ENCODE measurements around the gene ULK4.

The ULK4 gene

DNA sequence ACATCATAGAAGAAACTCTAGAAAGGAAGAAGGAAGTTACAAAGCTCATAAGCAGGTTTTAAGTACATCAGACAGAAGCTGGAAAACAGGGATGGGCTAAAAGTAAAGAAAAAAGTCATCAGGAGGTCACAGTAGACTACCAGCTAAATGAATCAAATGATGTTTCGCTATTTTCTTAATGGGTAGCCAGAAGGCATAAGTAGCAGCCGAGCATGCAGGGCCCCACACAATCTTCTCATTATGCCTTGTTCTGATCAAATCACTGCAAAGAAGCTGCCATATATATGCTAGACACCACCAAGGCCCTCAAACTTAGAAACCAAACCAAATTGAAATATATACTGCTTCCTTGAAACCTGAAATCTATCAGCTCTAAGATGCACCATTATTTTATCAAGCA, 349.1 kb downstream of the ULK4 start:
- no peak for DNase-seq

DNA sequence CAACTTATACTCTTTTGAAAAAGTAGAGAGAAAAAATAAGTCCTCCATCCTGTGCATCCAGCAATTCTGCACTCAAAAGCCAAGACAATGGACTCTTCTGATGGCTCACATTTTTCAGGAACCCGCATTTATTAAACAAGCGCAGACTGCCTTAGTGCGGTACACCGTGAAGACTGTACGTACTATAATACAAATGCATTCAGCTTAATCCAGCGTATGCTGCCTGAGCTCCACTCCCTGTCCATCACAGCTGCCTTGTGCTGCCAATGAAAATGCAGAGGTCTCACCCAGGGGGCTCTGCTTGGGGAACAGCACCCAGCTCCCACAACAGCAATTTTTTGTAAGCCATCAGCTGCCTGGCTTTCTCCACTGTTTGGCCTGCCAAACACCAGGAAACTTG, 350.9 kb downstream of the ULK4 start:
- DNase-seq: no peak

DNA sequence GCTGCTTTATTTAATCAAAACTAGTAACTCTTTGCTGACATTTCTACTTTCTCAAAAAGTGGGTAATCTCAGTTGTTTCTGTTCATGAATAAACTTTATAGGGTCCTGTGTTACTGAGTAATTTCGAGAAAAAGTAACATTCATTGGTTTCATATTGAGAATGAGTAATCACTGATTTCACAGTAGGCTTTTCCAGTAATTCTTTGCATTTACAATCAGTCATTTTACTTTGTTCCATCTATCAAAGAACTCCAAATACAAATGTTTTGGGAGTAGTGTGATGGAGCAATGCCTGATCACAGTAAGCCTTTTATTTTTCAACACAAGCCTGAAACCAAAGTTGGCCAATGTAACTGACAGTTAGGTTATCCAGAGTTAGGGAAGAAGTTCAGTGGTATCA, 353.6 kb downstream of the ULK4 start:
- DNase-seq: no peak

GRCh38 chr3:41603807-41604206, 358.1 kb downstream of the ULK4 start:
- no peak for DNase-seq

GRCh38 chr3:41602121-41602520, 359.8 kb downstream of the ULK4 start:
- no peak for DNase-seq

DNA sequence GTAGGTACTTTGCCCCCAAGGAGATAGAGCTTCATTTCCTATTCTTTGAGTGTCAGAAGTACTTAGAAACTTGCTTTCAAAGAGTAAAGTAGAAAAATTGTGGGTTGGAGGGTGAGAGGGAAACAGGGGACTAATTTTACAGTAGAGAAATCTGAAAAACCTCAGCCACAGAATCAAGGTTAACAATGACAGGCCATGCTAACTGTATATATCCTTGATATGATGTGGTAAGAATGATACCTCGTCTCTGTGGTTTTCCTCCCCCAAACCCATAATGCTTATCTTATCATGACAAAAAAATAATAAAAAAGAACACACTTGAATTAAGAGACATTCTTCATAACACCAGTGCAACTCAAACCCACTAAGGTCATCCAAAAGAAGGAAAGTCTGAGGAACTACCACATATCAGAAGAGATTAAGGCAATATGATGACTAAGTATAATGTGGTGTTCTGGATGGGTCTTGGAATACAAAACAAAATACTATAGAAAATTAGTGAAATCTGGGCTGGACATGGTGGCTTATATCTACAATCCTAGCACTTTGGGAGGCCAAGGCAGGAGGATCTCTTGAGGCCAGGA, 360.4 kb downstream of the ULK4 start:
- no peak for DNase-seq

GRCh38 chr3:41600616-41601015, 361.3 kb downstream of the ULK4 start:
- no peak for DNase-seq

- DNase-seq: no peak
Observed at GRCh38 chr3:41599127-41599484, 362.8 kb downstream of the ULK4 start.

DNA sequence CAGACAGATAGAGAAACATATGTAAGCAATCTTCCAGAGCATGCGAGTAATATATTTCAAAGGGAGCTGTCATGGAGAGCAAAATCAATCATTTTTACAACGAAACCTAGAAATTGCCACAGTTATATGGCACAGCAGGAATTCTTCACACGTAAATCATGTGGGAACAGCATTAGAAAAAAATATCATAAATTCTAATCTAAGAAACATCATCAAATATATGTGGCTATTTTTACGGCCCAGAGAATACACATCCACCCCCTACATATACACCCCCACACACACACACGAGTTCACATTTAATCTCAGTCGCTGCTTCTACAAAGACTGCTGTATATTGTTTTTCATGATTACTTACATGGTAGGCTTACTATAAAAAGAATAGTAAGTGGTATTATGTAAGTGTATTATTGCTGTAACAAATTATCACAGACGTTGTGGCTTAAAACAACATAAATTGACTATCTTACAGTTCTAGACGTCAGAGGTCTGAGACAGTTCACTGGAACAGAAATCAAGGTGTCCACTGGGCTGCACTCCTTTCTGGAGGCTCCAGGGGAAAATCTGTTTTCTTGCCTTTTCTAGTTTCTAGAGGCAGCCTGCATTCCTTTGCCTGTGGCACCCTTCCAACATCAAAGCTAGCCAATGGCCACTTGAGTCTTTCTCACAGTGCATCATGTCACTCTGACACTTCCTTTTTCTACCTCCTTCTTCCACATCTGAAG, 363.3 kb downstream of the ULK4 start:
- DNase-seq: no peak

GRCh38 chr3:41593774-41594173, 368.1 kb downstream of the ULK4 start:
- no peak for DNase-seq

- no peak for DNase-seq
Observed at GRCh38 chr3:41592753-41593510, 369.0 kb downstream of the ULK4 start.

- no peak for DNase-seq
Observed at GRCh38 chr3:41583014-41583413, 378.9 kb downstream of the ULK4 start.

GRCh38 chr3:41581700-41582099, 380.2 kb downstream of the ULK4 start:
- DNase-seq: no peak

DNA sequence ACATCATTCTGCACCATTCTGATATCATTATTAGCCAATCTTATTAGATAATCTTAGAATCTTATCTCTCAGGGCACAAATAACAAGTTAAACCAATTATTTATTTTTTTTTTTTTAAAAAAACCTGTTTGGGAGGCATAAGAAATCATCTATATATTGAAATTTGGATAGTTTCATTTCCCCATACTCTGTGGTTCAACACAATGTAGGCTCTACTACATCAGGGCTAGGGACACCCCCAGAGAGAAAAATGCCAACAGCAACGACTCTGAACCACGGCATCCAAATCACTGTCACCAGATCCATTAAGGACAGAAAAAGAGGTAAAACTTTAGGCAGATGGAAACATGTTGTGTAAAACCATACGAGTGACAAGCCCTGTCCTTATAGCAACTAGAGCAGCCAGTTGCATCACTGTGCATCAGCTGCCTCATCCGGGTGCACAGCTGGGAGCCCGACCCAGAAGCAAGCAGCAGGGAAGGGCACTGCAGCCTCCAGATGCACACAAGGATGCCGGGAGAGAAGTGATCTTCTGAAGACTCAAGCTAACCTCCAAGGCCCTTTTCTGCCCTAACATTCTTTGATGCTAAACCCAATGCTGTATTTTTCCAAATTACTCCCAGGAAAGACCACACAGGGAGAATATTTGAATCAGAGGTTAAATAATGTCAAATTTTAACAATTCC, 381.5 kb downstream of the ULK4 start:
- DNase-seq: no peak

GRCh38 chr3:41579861-41580260, 382.0 kb downstream of the ULK4 start:
- DNase-seq: no peak

DNA sequence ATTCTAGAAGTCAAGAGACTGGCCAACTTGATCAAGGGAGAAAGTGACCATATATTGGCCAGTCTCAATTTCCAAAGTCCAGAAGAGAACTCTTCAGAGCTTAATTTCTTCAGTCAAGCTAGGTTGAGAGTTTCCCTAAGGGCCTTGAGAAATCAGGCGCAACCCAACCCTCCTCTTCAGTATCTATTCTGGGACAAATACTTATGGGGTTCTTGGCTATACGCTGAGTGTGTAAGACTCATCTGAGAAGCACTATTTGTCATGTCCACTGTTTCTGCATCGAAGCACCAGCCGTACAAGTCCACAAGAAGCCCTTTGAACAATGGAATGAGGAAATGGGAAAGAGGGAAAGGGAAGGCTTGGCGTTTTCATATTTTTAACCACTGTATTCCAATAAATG, 383.1 kb downstream of the ULK4 start:
- DNase-seq: no peak

DNA sequence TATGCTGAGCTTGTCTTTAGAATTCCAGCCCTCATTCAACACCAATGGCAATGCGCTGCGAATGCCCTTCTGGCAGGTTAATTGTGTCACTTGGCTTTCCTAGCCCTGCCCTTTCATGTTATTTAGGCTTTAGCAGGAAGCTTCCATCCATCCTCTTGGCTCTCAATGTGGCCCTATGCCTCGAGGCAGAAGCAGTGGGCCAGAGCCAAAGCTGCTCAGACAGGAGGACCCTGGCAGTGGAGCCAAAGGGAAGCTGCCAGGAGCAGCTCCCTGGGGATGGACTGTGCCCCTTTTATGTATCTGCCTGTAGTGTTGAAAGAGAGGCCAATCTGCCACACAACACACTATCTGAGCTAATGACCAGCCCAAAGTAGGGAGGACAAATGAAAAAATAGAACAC, 386.2 kb downstream of the ULK4 start:
- DNase-seq: no peak

GRCh38 chr3:41574900-41575299, 387.0 kb downstream of the ULK4 start:
- DNase-seq: no peak

DNA sequence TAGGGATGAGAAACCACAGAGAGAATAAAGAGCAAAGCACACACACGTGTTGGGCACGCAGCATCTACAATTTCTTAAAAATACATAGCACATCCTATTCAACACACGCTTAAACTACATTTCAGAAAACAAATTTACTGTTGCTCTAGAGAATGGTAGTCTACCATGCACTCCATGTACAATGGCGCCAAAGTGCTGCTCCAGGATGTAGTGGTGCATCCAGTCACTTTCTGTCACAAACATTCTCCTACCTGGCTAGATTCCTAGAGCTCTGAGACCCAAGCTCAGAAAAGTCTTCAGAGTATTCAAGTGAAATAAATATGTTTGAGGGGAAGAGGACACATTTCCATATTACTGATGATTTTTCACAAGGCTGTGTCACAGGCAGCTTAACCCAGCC, 388.3 kb downstream of the ULK4 start:
- DNase-seq: no peak

- DNase-seq: no peak
Observed at GRCh38 chr3:41572092-41572491, 389.8 kb downstream of the ULK4 start.

DNA sequence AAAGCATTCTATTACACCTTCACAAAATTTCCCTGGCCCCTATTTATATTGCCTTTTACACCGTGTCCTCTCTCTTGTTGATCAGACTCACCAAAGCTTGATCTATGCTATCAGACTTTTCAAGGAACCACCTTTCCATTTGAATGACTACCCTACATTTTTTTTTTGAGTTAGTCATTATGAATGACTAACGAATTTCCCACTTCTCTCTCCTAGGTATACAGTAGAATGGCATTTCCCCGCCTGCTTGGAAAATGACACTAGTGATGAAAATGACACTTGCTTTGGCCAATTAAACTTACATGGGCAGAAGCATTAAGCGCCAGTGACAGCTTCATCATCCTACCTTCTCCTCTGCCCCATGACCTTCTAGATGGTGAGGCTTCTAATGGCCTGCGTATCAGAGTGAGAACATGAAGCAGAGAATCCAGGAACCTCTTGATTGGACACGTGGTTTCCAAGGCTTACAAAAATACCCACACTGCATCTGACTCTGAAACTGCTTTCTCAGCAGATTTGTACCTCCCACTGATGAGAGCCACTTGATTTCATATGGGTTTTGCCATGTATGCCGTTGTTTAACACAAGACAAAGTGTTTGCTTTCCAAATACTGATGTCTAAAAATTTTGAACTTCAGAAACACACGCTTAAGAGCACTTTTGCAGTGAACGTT, 392.1 kb downstream of the ULK4 start:
- no peak for DNase-seq

DNA sequence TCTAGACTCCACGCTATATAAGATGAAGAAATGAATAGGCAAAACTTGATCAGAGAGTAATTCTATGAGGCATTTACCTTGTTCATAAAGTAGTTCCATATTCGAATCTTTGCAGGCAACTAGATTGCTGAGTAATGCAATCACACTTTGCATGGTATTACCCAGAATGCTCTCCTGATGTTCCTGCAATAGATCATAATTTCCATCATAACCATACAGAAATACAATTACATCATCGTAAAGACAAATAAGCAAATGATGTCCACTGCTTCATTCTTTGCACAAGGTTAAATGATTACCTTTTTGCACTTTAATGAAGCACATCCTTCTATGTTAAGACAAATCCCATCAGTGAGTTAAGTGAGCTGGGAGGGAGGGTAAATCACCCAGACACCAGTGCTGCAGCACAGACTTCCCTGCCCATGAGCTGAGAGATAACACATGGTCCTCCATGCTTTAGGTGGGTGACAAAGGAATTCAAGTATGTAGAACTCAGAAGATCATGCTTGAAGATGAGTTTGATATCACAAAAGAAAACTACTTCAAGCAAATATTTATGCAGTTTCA, 395.9 kb downstream of the ULK4 start:
- DNase-seq: no peak

DNA sequence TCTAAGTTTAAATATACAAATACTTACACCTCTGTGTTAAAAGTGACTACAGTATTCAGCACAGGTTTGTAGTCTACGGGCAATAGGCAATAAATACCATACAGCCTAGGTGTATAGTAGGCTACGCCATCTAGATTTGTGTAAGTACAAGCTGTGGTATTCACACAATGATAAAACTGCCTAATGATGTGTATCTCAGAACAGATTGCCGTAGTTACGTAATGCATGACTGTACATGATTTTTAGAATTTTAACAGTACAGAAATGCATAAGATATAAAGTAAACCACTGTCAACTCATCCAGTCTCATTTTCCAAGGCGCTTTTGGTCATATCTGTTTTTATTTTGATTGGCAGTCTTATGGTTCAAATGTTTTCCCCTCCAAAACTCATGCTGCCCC, 396.9 kb downstream of the ULK4 start:
- no peak for DNase-seq

All from stimulated activated CD4-positive, alpha-beta T cell treated with anti-CD3 and anti-CD28 coated beads, Interleukin-2, amount 100 ng/mL, for 24 hours (primary cell).